Islet of Langerhans (tissue), 1 donor: ENCODE data around the gene SAPCD1.
"Not testable (repeated sequence)": the region's sequence is repeated elsewhere in the genome, so short reads cannot be mapped to it uniquely, and the experiment has no call there.

ENCODE experiments used
- FAIRE-seq: peaks from one replicate; lab custom pipeline; 2011; peaks lifted over from hg19 to GRCh38; lab: Jason Lieb, UNC

SAPCD1 gene

GRCh38 chr6:31801031-31801927 lies 38.8 kb downstream of the SAPCD1 start:
- not testable (repeated sequence) for FAIRE-seq

GRCh38 chr6:31805939-31806469 lies 43.5 kb downstream of the SAPCD1 start:
- FAIRE-seq: no peak

GRCh38 chr6:31806470-31807272 lies 44.2 kb downstream of the SAPCD1 start, which contains the start of gene LSM2:
Gene LSM2, minus strand, starts transcription at chr6:31806966. Its CDS starts 209 bp downstream, at chr6:31806757.
- peak; percentile 17 for FAIRE-seq

- FAIRE-seq: not testable (repeated sequence)
These were observed 46.1 kb downstream of the SAPCD1 start for GRCh38 chr6:31808599-31808998.

GRCh38 chr6:31811645-31812044 lies 49.2 kb downstream of the SAPCD1 start:
- no peak for FAIRE-seq

GRCh38 chr6:31813465-31813849 lies 51.0 kb downstream of the SAPCD1 start:
- FAIRE-seq: no peak
